Measurements from ENCODE around the gene ARHGEF37.

DNA sequence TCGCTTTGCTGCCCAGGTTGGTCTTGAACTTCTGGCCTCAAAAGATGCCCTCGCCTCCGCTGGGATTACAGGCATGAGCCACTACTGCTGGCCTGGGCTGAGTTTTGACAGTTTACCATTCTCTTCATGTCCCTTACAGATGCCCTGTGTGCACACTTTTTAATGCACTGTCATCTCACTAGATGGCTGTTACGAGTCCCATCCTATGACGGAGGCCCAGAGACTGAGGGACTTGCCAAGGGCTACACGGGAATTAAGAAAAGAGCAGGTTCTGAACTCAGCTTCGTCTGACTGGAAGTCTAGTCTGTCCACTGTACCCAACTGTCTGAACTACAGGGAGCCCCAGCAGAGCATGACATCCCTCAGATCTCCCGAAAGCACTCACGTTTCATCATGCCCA lies 63.9 kb downstream of the ARHGEF37 start:
- TF ChIP-seq, protein P1, sequence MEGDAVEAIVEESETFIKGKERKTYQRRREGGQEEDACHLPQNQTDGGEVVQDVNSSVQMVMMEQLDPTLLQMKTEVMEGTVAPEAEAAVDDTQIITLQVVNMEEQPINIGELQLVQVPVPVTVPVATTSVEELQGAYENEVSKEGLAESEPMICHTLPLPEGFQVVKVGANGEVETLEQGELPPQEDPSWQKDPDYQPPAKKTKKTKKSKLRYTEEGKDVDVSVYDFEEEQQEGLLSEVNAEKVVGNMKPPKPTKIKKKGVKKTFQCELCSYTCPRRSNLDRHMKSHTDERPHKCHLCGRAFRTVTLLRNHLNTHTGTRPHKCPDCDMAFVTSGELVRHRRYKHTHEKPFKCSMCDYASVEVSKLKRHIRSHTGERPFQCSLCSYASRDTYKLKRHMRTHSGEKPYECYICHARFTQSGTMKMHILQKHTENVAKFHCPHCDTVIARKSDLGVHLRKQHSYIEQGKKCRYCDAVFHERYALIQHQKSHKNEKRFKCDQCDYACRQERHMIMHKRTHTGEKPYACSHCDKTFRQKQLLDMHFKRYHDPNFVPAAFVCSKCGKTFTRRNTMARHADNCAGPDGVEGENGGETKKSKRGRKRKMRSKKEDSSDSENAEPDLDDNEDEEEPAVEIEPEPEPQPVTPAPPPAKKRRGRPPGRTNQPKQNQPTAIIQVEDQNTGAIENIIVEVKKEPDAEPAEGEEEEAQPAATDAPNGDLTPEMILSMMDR (IDR thresholded peaks at IDR 0.05; ENCODE audit: low read depth, low read length, poor library complexity, severe bottlenecking) = no peak
- TF ChIP-seq EZH2phosphoT487 (IDR thresholded peaks at IDR 0.05; ENCODE audit: borderline replicate concordance, low read length) = no peak
